K562 (cell line): ENCODE data around the gene ACSF3. TPM values are rescaled to one million over a fixed set of nuclear protein-coding genes. Genes with fewer than 3 reads are reported as not detected.

Source experiments
- CREB3 ChIP-seq: fragments of 450-650 bp; conservative IDR thresholded peaks from 2 replicates; pipeline ENCODE4 v1.6.1; 2016; ENCODE audit warnings: missing genetic modification characterization, low read depth, mild to moderate bottlenecking, missing compliant biosample characterization, moderate library complexity
- CXXC5 ChIP-seq: fragments of 250-450 bp; sonication (Bioruptor Pico); IDR thresholded peaks from 2 replicates; pipeline ENCODE4 v1.8.0; 2022; ENCODE audit warnings: inconsistent platforms, mild to moderate bottlenecking, moderate library complexity
- FOS ChIP-seq: IDR thresholded peaks from 3 replicates; pipeline ENCODE4 v1.6.1; 2011; ENCODE audit not compliant: insufficient read length; ENCODE audit errors: extremely low read depth
- FUS ChIP-seq: fragments of 200-400 bp; formaldehyde crosslinking; optimal IDR thresholded peaks from 2 replicates; pipeline ENCODE3; 2017; ENCODE audit warnings: low read depth, low read length
- HDAC2 ChIP-seq: fragments of 450-650 bp; IDR thresholded peaks from 2 replicates; pipeline ENCODE4 v1.6.1; 2016; ENCODE audit warnings: mild to moderate bottlenecking
- LCOR ChIP-seq: sonication (generic); formaldehyde crosslinking; IDR thresholded peaks from 2 replicates; pipeline ENCODE4 v1.8.0; 2022; ENCODE audit warnings: mild to moderate bottlenecking, missing genetic modification reagents
- NRF1 ChIP-seq, 2 experiments: fragments of 450-650 bp; IDR thresholded peaks in 1 of 2; conservative IDR thresholded peaks in 1 of 2; 2 replicates each; pipeline ENCODE4 v1.6.1; 2014; ENCODE audit warnings: mild to moderate bottlenecking in 2 of 2
- PKNOX1 ChIP-seq: fragments of 450-650 bp; IDR thresholded peaks from 2 replicates; pipeline ENCODE4 v1.6.1; 2016
- PML ChIP-seq: IDR thresholded peaks from 2 replicates; pipeline ENCODE4 v1.6.1; 2012; ENCODE audit warnings: low read length, inconsistent platforms
- RNF2 ChIP-seq: sonication (generic); IDR thresholded peaks from 2 replicates; pipeline ENCODE4 v1.6.1; 2016
- SMAD3 ChIP-seq: fragments of 450-650 bp; formaldehyde crosslinking; conservative IDR thresholded peaks from 2 replicates; pipeline ENCODE4 v1.4.0; 2020; ENCODE audit warnings: mild to moderate bottlenecking
- YY1 ChIP-seq, 3 experiments: IDR thresholded peaks; 2 replicates each; pipeline ENCODE4 v1.6.1; 2011; ENCODE audit warnings: low read length in 2 of 3, mild to moderate bottlenecking in 2 of 3, moderate library complexity in 2 of 3, borderline replicate concordance in 1 of 3, control low read depth in 1 of 3, low read depth in 1 of 3; ENCODE audit not compliant: insufficient read depth in 3 of 3, insufficient replicate concordance in 2 of 3, control insufficient read depth in 1 of 3, insufficient read length in 1 of 3; ENCODE audit errors: extremely low read depth in 1 of 3
- ZFP36 ChIP-seq: fragments of 150-350 bp; IDR thresholded peaks from 2 replicates; pipeline ENCODE4 v1.6.1; 2018; ENCODE audit warnings: low read length, low read depth; ENCODE audit not compliant: partially characterized antibody
- polyA plus RNA-seq, 8 experiments: library from polyadenylated mRNA; depleted of rRNA in 4 of 8; stranded (reverse) in 5 of 8; unstranded in 3 of 8; fragments of >200 nt; fragmentation: Nextera tagmentation in 2 of 8; fragmentation: Illumina TruSeq in 1 of 8; extraction: Ambion mirVana in 2 of 8; extraction: Trizol in 1 of 8; gene quantifications; 2 replicates each; pipeline versions ENCODE4 v1.2.1 to v1.2.3, GENCODE V29; 2011 to 2014; ENCODE audit warnings: inconsistent platforms in 1 of 8, missing spikeins in 1 of 8
- total RNA-seq, 7 experiments: library from RNA; depleted of rRNA in 6 of 7; stranded (reverse); fragments of >200 nt in 6 of 7; fragmentation: Illumina TruSeq in 2 of 7; extraction: Trizol in 2 of 7; gene quantifications; 2 replicates each; pipeline versions ENCODE4 v1.2.1 to v1.2.3, GENCODE V29; 2011 to 2021; ENCODE audit warnings: low replicate concordance in 1 of 7
- TF ChIP-seq, protein P1 (sequence below), 2 experiments: fragments of 450-650 bp; IDR thresholded peaks; 2 replicates each; pipeline ENCODE4 v1.6.1; 2016; ENCODE audit warnings: mild to moderate bottlenecking in 2 of 2, borderline replicate concordance in 1 of 2, low read depth in 1 of 2, moderate library complexity in 1 of 2
- TF ChIP-seq, protein P2 (sequence below): sonication (generic); formaldehyde crosslinking; IDR thresholded peaks from 2 replicates; pipeline ENCODE4 v1.8.1; 2023; ENCODE audit warnings: mild to moderate bottlenecking, missing genetic modification reagents

ACSF3 gene
- total and polyA plus RNA-seq, 9 of the 15 experiments (the other 6 are each of a cell fraction or from before 2014, with no cell fraction given) = 0.77 to 32.8 (median 14.7) TPM

DNA sequence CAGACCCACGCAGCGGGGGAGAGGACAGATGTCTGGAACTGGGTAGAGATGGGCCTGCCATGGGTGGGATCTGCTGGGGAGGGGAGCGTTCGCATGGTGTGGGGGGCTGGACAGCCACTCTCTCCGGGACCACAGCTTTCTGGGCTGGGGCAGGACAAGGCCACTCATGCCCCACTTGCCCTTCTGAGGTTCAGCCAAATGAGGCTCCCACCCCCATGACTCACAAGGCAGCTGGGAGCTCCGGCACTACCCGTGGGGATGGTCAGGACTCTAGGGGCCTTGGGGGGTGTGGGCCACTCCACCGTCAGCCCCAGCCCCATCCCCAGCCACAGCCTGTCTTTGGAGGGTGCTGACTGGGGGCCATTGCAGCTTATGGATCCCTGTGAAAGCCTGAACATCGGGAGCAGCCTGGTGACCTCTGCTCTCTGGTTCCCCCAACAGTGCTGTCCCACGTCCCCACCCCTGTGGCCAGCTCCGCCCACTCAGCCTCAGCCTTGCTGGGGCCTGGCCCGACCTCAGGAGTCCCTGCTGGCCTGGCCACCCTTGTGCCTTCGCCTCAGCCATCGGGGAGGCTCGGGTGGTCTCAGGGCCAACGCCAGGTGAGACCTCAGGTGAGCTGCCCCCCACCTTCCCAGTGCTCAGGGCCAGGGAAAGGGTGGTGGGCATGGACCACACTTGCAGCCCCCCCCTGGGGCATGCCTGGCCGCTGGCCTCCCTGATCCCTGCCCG, 73.2 kb downstream of the ACSF3 start (continued):
- TF ChIP-seq, protein P1, sequence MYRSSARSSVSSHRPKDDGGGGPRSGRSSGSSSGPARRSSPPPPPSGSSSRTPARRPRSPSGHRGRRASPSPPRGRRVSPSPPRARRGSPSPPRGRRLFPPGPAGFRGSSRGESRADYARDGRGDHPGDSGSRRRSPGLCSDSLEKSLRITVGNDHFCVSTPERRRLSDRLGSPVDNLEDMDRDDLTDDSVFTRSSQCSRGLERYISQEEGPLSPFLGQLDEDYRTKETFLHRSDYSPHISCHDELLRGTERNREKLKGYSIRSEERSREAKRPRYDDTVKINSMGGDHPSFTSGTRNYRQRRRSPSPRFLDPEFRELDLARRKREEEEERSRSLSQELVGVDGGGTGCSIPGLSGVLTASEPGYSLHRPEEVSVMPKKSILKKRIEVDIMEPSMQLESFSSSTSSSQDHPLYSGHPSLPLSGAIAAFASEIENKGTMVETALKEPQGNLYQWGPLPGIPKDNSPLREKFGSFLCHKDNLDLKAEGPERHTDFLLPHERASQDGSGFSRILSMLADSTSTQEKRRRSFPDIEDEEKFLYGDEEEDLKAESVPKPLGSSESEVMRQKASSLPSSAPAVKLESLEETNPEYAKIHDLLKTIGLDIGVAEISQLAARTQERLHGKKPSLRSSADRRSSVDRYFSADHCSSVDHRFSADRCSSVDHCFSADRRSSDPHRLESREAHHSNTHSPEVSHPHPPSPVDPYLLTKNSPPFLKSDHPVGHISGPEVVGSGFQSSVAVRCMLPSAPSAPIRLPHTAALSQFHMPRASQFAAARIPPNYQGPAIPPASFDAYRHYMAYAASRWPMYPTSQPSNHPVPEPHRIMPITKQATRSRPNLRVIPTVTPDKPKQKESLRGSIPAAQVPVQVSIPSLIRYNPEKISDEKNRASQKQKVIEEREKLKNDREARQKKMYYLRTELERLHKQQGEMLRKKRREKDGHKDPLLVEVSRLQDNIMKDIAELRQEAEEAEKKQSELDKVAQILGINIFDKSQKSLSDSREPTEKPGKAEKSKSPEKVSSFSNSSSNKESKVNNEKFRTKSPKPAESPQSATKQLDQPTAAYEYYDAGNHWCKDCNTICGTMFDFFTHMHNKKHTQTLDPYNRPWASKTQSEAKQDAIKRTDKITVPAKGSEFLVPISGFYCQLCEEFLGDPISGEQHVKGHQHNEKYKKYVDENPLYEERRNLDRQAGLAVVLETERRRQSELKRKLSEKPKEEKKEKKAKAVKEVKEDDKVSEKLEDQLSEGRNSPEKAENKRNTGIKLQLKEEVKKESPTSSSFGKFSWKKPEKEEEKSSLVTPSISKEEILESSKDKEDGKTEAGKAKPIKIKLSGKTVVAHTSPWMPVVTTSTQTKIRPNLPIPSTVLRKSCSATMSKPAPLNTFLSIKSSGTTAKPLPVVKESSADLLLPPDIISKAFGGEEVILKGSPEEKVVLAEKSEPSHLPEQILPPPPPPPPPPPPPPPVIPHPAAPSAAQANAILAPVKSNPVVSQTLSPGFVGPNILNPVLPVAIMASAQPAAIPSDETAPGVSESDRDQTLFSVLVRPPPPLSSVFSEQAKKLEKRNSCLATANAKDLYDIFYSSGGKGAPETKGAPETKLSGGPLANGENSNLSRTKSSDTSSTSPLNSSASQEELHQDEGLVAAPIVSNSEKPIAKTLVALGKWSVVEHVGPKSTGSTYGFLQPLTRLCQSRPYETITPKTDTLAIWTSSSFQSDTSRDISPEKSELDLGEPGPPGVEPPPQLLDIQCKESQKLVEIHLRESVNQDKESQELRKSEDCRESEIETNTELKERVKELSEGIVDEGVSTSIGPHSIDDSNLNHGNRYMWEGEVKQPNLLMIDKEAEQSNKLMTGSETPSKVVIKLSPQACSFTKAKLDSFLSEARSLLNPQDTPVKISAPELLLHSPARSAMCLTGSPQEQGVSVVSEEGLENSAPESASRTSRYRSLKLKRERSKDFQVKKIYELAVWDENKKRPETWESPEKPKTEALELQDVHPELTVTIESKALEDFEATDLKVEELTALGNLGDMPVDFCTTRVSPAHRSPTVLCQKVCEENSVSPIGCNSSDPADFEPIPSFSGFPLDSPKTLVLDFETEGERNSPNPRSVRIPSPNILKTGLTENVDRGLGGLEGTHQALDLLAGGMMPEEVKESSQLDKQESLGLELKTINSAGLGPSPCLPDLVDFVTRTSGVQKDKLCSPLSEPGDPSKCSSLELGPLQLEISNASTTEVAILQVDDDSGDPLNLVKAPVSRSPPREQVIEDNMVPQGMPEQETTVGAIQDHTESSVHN (IDR thresholded peaks at IDR 0.05; ENCODE audit: borderline replicate concordance in 1 of 2, low read depth in 1 of 2) = no peak
- no peak for TF ChIP-seq HDAC2
- TF ChIP-seq PML = no peak
- TF ChIP-seq ZFP36 = no peak
- no peak for TF ChIP-seq LCOR (CRISPR knock-in tag)
- no peak for TF ChIP-seq RNF2
- TF ChIP-seq SMAD3 = no peak
- TF ChIP-seq FUS = no peak
- TF ChIP-seq CREB3 = no peak
- no peak for TF ChIP-seq FOS
- TF ChIP-seq, protein P2, sequence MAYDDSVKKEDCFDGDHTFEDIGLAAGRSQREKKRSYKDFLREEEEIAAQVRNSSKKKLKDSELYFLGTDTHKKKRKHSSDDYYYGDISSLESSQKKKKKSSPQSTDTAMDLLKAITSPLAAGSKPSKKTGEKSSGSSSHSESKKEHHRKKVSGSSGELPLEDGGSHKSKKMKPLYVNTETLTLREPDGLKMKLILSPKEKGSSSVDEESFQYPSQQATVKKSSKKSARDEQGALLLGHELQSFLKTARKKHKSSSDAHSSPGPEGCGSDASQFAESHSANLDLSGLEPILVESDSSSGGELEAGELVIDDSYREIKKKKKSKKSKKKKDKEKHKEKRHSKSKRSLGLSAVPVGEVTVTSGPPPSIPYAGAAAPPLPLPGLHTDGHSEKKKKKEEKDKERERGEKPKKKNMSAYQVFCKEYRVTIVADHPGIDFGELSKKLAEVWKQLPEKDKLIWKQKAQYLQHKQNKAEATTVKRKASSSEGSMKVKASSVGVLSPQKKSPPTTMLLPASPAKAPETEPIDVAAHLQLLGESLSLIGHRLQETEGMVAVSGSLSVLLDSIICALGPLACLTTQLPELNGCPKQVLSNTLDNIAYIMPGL (CRISPR knock-in tag) = no peak
- no peak for TF ChIP-seq YY1 (IDR thresholded peaks at IDR 0.05; ENCODE audit: borderline replicate concordance in 1 of 3, control insufficient read depth in 1 of 3, extremely low read depth in 1 of 3, insufficient read depth in 3 of 3, insufficient read length in 1 of 3, insufficient replicate concordance in 2 of 3, low read depth in 1 of 3, low read length in 2 of 3)
- TF ChIP-seq NRF1 (conservative IDR thresholded peaks at IDR 0.05 in 1 of 2, IDR thresholded peaks at IDR 0.05 in 1 of 2) = 0 out of 4 replicates have a peak, but pooled peaks of 1 of the 2 experiments have one; percentile 28
- no peak for TF ChIP-seq PKNOX1
- no peak for TF ChIP-seq CXXC5 (CRISPR knock-in tag)
